RKO (cell line): ENCODE measurements around the gene PPP1R1A.

Experiments
- DNase-seq: peaks from one replicate; pipeline ENCODE4 v3.0.0-alpha.2; 2016; ENCODE audit warnings: low spot score

PPP1R1A gene

GRCh38 chr12:54603173-54603814, 14.8 kb upstream of the PPP1R1A start:
- DNase-seq = peak; percentile 84

- DNase-seq = no peak
Measured at GRCh38 chr12:54602661-54603060, 14.2 kb upstream of the PPP1R1A start.

GRCh38 chr12:54601841-54602240, 13.4 kb upstream of the PPP1R1A start:
- DNase-seq = peak; percentile 45

DNA sequence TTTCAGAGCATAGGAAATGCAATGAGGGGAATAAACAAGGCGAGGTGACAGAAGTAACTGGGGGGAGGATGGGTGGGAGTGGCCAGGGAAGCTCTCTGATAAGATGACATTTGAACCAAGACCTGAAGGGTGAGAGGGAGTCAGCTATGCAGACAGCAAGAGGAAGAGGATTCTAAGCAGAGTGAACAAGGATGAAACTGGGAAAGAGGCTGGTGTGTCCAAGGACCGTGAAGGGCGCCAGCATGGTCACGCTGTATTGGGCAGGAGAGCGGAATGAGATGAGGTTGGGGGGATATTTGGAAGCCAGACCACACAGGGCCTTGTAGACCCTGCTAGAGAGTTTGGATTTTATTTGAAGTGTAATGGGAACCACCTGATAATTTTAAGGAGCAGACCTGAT, 10.5 kb upstream of the PPP1R1A start:
- no peak for DNase-seq

GRCh38 chr12:54596526-54596946, 8.1 kb upstream of the PPP1R1A start:
- DNase-seq = peak; percentile 64

DNA sequence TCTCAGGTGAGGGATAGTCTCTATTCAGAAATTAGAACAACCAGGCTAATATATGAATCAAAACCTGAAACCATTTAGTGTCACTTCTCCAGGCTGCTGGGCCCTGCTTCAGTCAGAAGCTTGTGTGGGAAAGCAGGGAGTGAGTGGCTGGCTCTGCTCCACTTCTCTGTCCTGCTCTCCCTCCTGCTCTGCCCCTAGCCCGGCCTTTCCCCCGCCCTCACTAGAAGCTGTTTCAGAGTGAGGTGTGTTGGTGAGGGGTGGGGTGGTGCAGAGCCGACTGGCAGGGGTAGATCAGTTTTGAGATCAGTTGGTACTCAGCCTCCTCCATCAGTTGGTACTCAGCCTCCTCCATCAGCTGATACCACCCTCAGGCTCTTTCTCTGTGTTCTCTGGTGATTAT, 7.0 kb upstream of the PPP1R1A start:
- no peak for DNase-seq

- DNase-seq = no peak
Measured at GRCh38 chr12:54593725-54594124, 5.3 kb upstream of the PPP1R1A start.

- no peak for DNase-seq
Measured at GRCh38 chr12:54593135-54593534, 4.7 kb upstream of the PPP1R1A start.

GRCh38 chr12:54592316-54592715, 3.9 kb upstream of the PPP1R1A start:
- no peak for DNase-seq

DNA sequence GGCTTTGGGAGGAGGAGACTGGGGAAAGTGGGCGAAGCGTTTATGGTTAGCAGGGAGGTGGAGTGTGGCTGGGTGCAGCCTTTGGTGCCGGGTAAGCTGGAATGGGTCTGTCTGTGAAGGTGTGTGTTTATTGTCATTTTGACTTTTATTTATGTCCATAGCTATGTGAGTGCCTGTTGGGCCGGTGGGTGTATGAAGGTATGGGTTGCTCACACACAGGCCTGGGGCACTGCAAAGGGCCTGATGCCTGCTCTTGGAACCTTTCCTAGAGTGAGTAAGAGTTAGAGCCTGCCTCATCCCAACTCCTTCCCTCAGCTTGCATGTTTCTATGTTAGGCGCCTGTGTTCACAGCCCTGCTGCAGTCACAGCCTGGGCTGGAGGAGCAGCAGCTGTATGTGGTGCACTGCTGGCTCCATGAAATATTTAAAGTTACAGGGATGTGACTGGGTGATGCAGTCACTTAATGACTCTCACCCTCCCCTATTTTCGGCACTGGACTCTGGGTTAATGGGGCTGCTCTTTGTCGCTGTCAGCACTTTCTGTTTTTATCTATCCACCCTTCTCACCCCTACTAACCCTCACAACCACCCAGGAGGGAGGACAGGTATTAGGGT, 2.6 kb upstream of the PPP1R1A start:
- DNase-seq = no peak

GRCh38 chr12:54589964-54590363, 1.5 kb upstream of the PPP1R1A start:
- DNase-seq = no peak

DNA sequence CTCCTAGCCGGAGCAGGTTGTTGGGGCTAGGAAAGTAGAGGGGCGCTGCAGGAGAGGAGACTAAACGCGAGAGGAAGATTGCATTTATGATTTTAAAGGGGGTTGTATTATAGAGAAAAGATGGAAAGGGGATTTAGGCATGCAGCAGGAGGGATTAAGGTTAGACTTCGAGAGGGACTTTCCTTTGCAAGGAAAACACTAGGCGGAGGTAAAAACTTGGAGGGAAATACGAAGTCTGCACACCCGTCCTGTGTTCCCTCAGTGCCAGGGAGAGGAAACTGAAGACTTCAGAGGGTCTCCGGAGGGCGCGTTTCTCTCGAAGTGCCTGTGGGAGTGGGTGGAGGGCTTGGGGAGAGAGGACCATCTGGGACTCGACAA, 420 bp upstream of the PPP1R1A start:
- DNase-seq = no peak

DNA sequence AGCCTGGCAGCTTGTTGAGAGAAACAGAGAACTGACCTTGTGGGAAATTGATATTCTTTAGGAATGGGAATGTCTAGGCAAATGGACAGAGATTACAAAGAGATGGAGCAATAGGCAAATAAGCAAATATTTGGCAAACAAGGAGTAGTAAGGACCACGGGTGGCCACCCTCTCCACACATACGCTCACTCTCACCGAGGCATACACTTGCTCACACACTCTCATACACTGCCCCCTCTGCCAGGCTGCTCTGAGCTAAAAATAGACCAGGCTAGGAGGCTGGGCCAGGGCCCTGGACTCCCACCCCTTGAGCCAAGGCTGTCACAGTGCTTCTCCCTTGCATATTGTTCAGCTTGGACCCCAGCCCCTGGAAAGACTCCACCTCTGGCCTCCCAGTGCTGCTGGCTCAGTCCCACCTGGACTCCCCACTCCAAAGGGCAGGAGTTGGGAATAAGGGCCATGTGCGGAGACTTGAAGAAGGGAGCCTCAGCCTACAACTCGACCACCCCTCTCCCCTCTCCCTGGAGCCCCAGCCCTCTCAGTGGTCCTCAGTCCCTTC, 1.1 kb downstream of the PPP1R1A start:
- DNase-seq = no peak

- DNase-seq = no peak
Measured at GRCh38 chr12:54586620-54587019, 1.8 kb downstream of the PPP1R1A start.

GRCh38 chr12:54585243-54585642, 3.2 kb downstream of the PPP1R1A start:
- no peak for DNase-seq

DNA sequence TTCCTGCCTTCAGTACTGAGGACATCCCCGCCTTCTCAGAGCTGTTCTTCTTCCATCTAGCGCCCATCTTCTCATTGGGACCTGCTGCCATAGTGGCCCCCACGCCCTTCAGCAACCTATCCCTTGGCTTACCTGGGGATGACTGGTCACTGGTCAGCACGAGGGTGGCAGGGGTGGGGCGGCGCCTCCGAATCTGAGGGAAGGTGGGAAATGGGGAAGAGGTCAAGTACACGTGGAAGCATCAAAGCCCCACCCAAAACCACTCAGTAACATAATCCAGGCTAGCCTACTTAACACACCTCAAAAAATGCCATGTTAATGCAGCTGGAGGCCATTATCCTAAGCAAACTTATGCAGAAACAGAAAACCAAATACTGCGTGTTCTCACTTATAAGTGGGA, 4.3 kb downstream of the PPP1R1A start:
- DNase-seq = no peak

- DNase-seq = no peak
Measured at GRCh38 chr12:54583726-54584125, 4.7 kb downstream of the PPP1R1A start.

GRCh38 chr12:54581412-54581811, 7.0 kb downstream of the PPP1R1A start:
- DNase-seq = no peak

- DNase-seq = peak; percentile 74
Measured at GRCh38 chr12:54579696-54580333, 8.6 kb downstream of the PPP1R1A start.

GRCh38 chr12:54579258-54579657, 9.2 kb downstream of the PPP1R1A start:
- DNase-seq = no peak

- DNase-seq = no peak
Measured at GRCh38 chr12:54578778-54579177, 9.7 kb downstream of the PPP1R1A start.

- no peak for DNase-seq
Measured at GRCh38 chr12:54572881-54573280, 15.6 kb downstream of the PPP1R1A start.
